Measurements from ENCODE around the gene IGF1.
A peak's percentile ranks its signal among the peaks of the same experiment; 100 is the strongest.
"Not testable (repeated sequence)": the region's sequence is repeated elsewhere in the genome, so short reads cannot be mapped to it uniquely, and the experiment has no call there.

Gene IGF1

DNA sequence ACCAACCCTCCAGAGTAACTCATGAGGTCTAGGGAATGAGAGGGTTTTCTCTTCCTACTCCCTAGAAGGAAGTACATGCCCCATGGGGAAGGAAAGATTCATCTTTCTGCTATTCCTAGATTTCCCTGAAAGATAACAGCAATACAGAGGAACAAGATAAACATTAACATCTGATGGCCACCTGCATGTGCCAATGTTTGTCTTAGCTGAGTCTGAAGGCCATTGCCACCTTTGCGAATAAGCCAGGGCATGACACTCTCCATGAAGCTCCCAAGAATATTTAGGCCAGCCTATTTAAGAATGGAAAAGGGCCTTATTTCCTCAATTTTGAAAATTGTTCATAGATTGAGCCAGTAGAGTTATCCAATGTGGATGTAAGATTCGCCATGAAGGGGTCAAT, 26.0 kb downstream of the IGF1 start (continued):
- TF ChIP-seq, protein P1, sequence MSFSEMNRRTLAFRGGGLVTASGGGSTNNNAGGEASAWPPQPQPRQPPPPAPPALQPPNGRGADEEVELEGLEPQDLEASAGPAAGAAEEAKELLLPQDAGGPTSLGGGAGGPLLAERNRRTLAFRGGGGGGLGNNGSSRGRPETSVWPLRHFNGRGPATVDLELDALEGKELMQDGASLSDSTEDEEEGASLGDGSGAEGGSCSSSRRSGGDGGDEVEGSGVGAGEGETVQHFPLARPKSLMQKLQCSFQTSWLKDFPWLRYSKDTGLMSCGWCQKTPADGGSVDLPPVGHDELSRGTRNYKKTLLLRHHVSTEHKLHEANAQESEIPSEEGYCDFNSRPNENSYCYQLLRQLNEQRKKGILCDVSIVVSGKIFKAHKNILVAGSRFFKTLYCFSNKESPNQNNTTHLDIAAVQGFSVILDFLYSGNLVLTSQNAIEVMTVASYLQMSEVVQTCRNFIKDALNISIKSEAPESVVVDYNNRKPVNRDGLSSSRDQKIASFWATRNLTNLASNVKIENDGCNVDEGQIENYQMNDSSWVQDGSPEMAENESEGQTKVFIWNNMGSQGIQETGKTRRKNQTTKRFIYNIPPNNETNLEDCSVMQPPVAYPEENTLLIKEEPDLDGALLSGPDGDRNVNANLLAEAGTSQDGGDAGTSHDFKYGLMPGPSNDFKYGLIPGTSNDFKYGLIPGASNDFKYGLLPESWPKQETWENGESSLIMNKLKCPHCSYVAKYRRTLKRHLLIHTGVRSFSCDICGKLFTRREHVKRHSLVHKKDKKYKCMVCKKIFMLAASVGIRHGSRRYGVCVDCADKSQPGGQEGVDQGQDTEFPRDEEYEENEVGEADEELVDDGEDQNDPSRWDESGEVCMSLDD (tag by site-specific recombination; IDR thresholded peaks at IDR 0.05) = no peak
- TF ChIP-seq ZNF341 (tag by site-specific recombination; IDR thresholded peaks at IDR 0.05; ENCODE audit: low read depth) (no peak), ATF2 (tag by site-specific recombination; IDR thresholded peaks at IDR 0.05; ENCODE audit: low read depth) (no peak), ZFP37 (tag by site-specific recombination; IDR thresholded peaks at IDR 0.05) (no peak), ZNF629 (tag by site-specific recombination; IDR thresholded peaks at IDR 0.05) (no peak), ZNF133 (tag by site-specific recombination; IDR thresholded peaks at IDR 0.05) (no peak), ZNF239 (tag by site-specific recombination; IDR thresholded peaks at IDR 0.05) (no peak)

GRCh38 chr12:102452605-102453004, 27.8 kb downstream of the IGF1 start:
- ChIA-PET POLR2A (no interaction called here), CTCF (no interaction called here)
- TF ChIP-seq ZNF132 (tag by site-specific recombination; IDR thresholded peaks at IDR 0.05; ENCODE audit: borderline replicate concordance) (no peak), ZNF302 (tag by site-specific recombination; IDR thresholded peaks at IDR 0.05; ENCODE audit: low read depth) (no peak), ZNF311 (tag by site-specific recombination; IDR thresholded peaks at IDR 0.05; ENCODE audit: borderline replicate concordance) (no peak), GLIS2 (tag by site-specific recombination; IDR thresholded peaks at IDR 0.05) (no peak), ZFP3 (tag by site-specific recombination; IDR thresholded peaks at IDR 0.05; ENCODE audit: low read depth) (no peak), ZNF239 (tag by site-specific recombination; IDR thresholded peaks at IDR 0.05) (no peak)
- TF ChIP-seq, protein P2, sequence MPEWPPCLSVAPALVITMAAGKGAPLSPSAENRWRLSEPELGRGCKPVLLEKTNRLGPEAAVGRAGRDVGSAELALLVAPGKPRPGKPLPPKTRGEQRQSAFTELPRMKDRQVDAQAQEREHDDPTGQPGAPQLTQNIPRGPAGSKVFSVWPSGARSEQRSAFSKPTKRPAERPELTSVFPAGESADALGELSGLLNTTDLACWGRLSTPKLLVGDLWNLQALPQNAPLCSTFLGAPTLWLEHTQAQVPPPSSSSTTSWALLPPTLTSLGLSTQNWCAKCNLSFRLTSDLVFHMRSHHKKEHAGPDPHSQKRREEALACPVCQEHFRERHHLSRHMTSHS (tag by site-specific recombination; IDR thresholded peaks at IDR 0.05) = no peak
- TF ChIP-seq, protein P3, sequence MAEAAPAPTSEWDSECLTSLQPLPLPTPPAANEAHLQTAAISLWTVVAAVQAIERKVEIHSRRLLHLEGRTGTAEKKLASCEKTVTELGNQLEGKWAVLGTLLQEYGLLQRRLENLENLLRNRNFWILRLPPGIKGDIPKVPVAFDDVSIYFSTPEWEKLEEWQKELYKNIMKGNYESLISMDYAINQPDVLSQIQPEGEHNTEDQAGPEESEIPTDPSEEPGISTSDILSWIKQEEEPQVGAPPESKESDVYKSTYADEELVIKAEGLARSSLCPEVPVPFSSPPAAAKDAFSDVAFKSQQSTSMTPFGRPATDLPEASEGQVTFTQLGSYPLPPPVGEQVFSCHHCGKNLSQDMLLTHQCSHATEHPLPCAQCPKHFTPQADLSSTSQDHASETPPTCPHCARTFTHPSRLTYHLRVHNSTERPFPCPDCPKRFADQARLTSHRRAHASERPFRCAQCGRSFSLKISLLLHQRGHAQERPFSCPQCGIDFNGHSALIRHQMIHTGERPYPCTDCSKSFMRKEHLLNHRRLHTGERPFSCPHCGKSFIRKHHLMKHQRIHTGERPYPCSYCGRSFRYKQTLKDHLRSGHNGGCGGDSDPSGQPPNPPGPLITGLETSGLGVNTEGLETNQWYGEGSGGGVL (tag by site-specific recombination; IDR thresholded peaks at IDR 0.05) = no peak
- no peaks in the 10 kb centered on the region for H3K9me3 ChIP-seq (ENCODE audit: control insufficient read depth, insufficient read depth, low read depth, low read length)
- H3K27ac ChIP-seq (ENCODE audit: extremely low read depth, low read depth, low read length) = no peak overlapping the region
- H3K4me3 ChIP-seq (ENCODE audit: low read depth, low read length) = no peak overlapping the region
- H3K36me3 ChIP-seq (ENCODE audit: control insufficient read depth in 2 of 2, insufficient read depth in 1 of 2, low read length in 2 of 2) = no peaks in the 10 kb centered on the region
- H3K4me1 ChIP-seq (ENCODE audit: control insufficient read depth, insufficient read depth, low read length) = no peaks in the 10 kb centered on the region

GRCh38 chr12:102449018-102449417, 31.3 kb downstream of the IGF1 start:
- POLR2A ChIA-PET; H3K4me3 ChIP-seq (ENCODE audit: low read depth, low read length); H3K9me3 ChIP-seq (ENCODE audit: control insufficient read depth, insufficient read depth, low read depth, low read length); H3K27ac ChIP-seq (ENCODE audit: extremely low read depth, low read depth, low read length); H3K36me3 ChIP-seq (ENCODE audit: control insufficient read depth in 2 of 2, insufficient read depth in 1 of 2, low read length in 2 of 2); H3K4me1 ChIP-seq (ENCODE audit: control insufficient read depth, insufficient read depth, low read length): not testable (repeated sequence)
- CTCF ChIA-PET = interaction anchor here (0.5 kb wide), 1 partner anchor 9 kb away, joined by 3 read pairs; no protein-coding TSS in a partner anchor
- TF ChIP-seq ZNF146 (tag by site-specific recombination; IDR thresholded peaks at IDR 0.05) = peak; percentile 55; the same call in 1 of the 2 replicates

DNA sequence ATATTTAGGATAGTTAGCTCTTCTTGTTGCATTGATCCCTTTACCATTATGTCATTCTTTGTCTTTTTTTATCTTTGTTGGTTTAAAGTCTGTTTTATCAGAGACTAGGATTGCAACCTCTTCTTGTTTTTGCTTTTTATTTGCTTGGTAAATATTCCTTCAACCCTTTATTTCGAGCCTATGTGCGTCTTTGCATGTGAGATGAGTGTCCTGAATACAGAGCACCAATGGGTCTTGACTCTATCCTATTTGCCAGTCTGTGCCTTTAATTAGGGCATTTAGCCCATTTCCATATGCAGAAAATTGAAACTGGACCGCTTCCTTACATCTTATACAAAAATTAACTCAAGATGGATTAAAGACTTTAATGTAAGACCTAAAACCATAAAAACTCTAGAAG, 32.9 kb downstream of the IGF1 start:
- H3K4me3 ChIP-seq (ENCODE audit: low read depth, low read length); CTCF ChIA-PET; H3K27ac ChIP-seq (ENCODE audit: extremely low read depth, low read depth, low read length); POLR2A ChIA-PET; H3K4me1 ChIP-seq (ENCODE audit: control insufficient read depth, insufficient read depth, low read length); H3K36me3 ChIP-seq (ENCODE audit: control insufficient read depth in 2 of 2, insufficient read depth in 1 of 2, low read length in 2 of 2); H3K9me3 ChIP-seq (ENCODE audit: control insufficient read depth, insufficient read depth, low read depth, low read length): not testable (repeated sequence)

Measured in HEK293 (cell line).